Right lobe of liver (tissue), 6 donors: ENCODE data around the gene KDM1A. TPM values are rescaled to one million over a fixed set of nuclear protein-coding genes. Genes with fewer than 3 reads are reported as not detected.
A peak's percentile ranks its signal among the peaks of the same experiment; 100 is the strongest.

ENCODE experiments used
- ATAC-seq, 4 donors: fragments of 200-7000 bp; cut with Tn5 transposase; one replicate each; pipeline ENCODE4 v1.9.1; 2020; ENCODE audit warnings: mild to moderate bottlenecking in 4 of 4, moderate library complexity in 4 of 4
- DNase-seq, 3 donors: peaks; one replicate each; pipeline ENCODE4 v3.0.0-alpha.2; 2020
- H3K27ac ChIP-seq, 3 donors: fragments of 200-600 bp; one replicate each; pipeline ENCODE4 v1.8.0; 2022
- H3K27me3 ChIP-seq, 2 donors: fragments of 200-600 bp; one replicate each; pipeline ENCODE4 v1.8.0; 2022
- H3K36me3 ChIP-seq, 4 donors: fragments of 200-600 bp; sonication (generic) in 1 of 4; one replicate each; pipeline versions ENCODE4 v1.5.1 to v1.8.0; 2017 to 2022; ENCODE audit warnings: control low read depth in 1 of 4
- H3K4me1 ChIP-seq, 4 donors: fragments of 200-600 bp; sonication (generic) in 1 of 4; one replicate each; pipeline versions ENCODE4 v1.5.1 to v1.8.0; 2017 to 2022; ENCODE audit warnings: control low read depth in 1 of 4
- H3K4me3 ChIP-seq, 3 donors: fragments of 200-600 bp; one replicate each; pipeline ENCODE4 v1.8.0; 2022
- H3K9me3 ChIP-seq, 4 donors: fragments of 200-600 bp; sonication (generic) in 1 of 4; one replicate each; pipeline versions ENCODE4 v1.5.1 to v1.8.0; 2017 to 2022; ENCODE audit warnings: control low read depth in 1 of 4
- CTCF ChIP-seq, 4 donors: fragments of 200-600 bp in 3 of 4; fragments of 450-650 bp in 1 of 4; IDR thresholded peaks; one replicate each; pipeline versions ENCODE4 v1.5.1 to v1.8.0; 2016 to 2022; ENCODE audit warnings: antibody characterized with exemption in 4 of 4, mild to moderate bottlenecking in 2 of 4
- POLR2A ChIP-seq: fragments of 450-650 bp; IDR thresholded peaks from one replicate; pipeline ENCODE4 v1.6.1; 2017; ENCODE audit warnings: antibody characterized with exemption, mild to moderate bottlenecking
- WGBS: methylation state at CpG from one replicate; pipeline ENCODE4 v1.1.6; 2018; ENCODE audit warnings: low coverage, low lambda C conversion rate; ENCODE audit not compliant: insufficient coverage; ENCODE audit errors: missing lambda C conversion rate; 5-methylcytosine and 5-hydroxymethylcytosine counted together
- intact Hi-C, 2 donors: fragments of 100-400 bp; cut with DNase I; formaldehyde crosslinking; loops; one replicate each; pipeline versions ENCODE4 v1.11.2 to v1.14.1; 2022
- total RNA-seq, 6 experiments: library from RNA; depleted of rRNA in 2 of 6; stranded (reverse); fragments of >200 nt in 2 of 6; fragmentation: NEBNext Ultra II Directional in 3 of 6; extraction: Animal tissue kit (Norgen Biotek cat#: 25700) in 3 of 6; gene quantifications; one replicate each; pipeline versions ENCODE4 v1.1.0 to v1.2.4, GENCODE V29; 2016 to 2023
- donor health status: DM: no; HTN: yes; CAD: no.
- donor health status: DM: no; HTN: no; CAD: no.
- donor health status: DM: no; HTN: no; CAD: no.
- donor health status: DM: no; HTN: yes; CAD: no.
- donor health status: DM: no; HTN: yes; CAD: no.

KDM1A gene
- total RNA-seq, 6 experiments from 2014 or later: 15.3 to 22.2 (median 18.6) TPM

- no peak for ATAC-seq
- Histone ChIP-seq H3K36me3 (peaks cover 0 to 55% (median 11%) of the 10 kb centered on the region in 4 donors), H3K27ac (no peak overlapping the region), H3K27me3 (no peaks in the 10 kb centered on the region), H3K9me3 (no peaks in the 10 kb centered on the region), H3K4me3 (no peak overlapping the region), H3K4me1 (no peaks in the 10 kb centered on the region)
- intact Hi-C loops: no loop called here
- TF ChIP-seq POLR2A (no peak), CTCF (IDR thresholded peaks at IDR 0.05) (no peak)
- DNase-seq: no peak
Measured at GRCh38 chr1:23074012-23074411, 54.7 kb downstream of the KDM1A start.

GRCh38 chr1:23079025-23079424 is 59.8 kb downstream of the KDM1A start:
- no peaks in the 10 kb centered on the region for H3K27me3 ChIP-seq
- TF ChIP-seq CTCF (IDR thresholded peaks at IDR 0.05) (no peak), POLR2A (no peak)
- intact Hi-C loops: no loop called here
- H3K4me1 ChIP-seq: no peaks in the 10 kb centered on the region
- H3K27ac ChIP-seq: no peak overlapping the region
- ATAC-seq: peak; percentile 18 to 59 (median 31)
- 76% methylated on average over 6 of the region's 6 CpGs for WGBS
- no peak for DNase-seq
- no peaks in the 10 kb centered on the region for H3K9me3 ChIP-seq
- H3K36me3 ChIP-seq: peaks cover 0 to 44% (median 2%) of the 10 kb centered on the region in 4 donors
- H3K4me3 ChIP-seq: no peak overlapping the region

GRCh38 chr1:23080885-23081284 is 61.6 kb downstream of the KDM1A start:
- DNase-seq (no peak), ATAC-seq (no peak)
- intact Hi-C loops: no loop called here

GRCh38 chr1:23081376-23081775 is 62.1 kb downstream of the KDM1A start:
- H3K27me3 ChIP-seq: no peaks in the 10 kb centered on the region
- no peak for TF ChIP-seq POLR2A
- TF ChIP-seq CTCF (IDR thresholded peaks at IDR 0.05): peak in 2 of 4 donors; percentile 11 to 12
- no peak overlapping the region for H3K4me3 ChIP-seq
- intact Hi-C loops: no loop called here
- no peaks in the 10 kb centered on the region for H3K9me3 ChIP-seq
- ATAC-seq (no peak), DNase-seq (no peak)
- no peak overlapping the region for H3K27ac ChIP-seq
- WGBS: 94% methylated on average over 3 of the region's 3 CpGs
- peaks cover 0 to 50% (median 2%) of the 10 kb centered on the region in 4 donors for H3K36me3 ChIP-seq
- no peaks in the 10 kb centered on the region for H3K4me1 ChIP-seq

More at GRCh38 chr1:23080885-23081284, 61.6 kb downstream of the KDM1A start:
- no peak for TF ChIP-seq POLR2A
- TF ChIP-seq CTCF (IDR thresholded peaks at IDR 0.05): no peak
- Histone ChIP-seq H3K4me1 (no peaks in the 10 kb centered on the region), H3K36me3 (peaks cover 0 to 45% (median 2%) of the 10 kb centered on the region in 4 donors), H3K27me3 (no peaks in the 10 kb centered on the region), H3K9me3 (no peaks in the 10 kb centered on the region), H3K4me3 (no peak overlapping the region), H3K27ac (no peak overlapping the region)
- WGBS: 96% methylated on average over 3 of the region's 3 CpGs
